GM23248 (cell line): ENCODE measurements around the gene DGAT2L6. TPM values are rescaled to one million over a fixed set of nuclear protein-coding genes. Genes with fewer than 3 reads are reported as not detected.

Source experiments
- DNase-seq: peaks from one replicate; pipeline ENCODE4 v3.0.0-alpha.2; 2015
- H2AFZ ChIP-seq: fragments of 200-600 bp; sonication (generic); 2 replicates; pipeline ENCODE4 v1.6.1; 2016; ENCODE audit warnings: antibody characterized with exemption
- H3F3A ChIP-seq: fragments of 200-600 bp; sonication (generic); 2 replicates; pipeline ENCODE4 v1.6.1; 2016; ENCODE audit warnings: mild to moderate bottlenecking, antibody characterized with exemption, mixed run types; ENCODE audit not compliant: insufficient read depth
- H3K27ac ChIP-seq: fragments of 200-600 bp; sonication (generic); 2 replicates; pipeline ENCODE4 v1.5.1; 2016; ENCODE audit warnings: mild to moderate bottlenecking
- H3K27me3 ChIP-seq: fragments of 200-600 bp; sonication (generic); replicated peaks from 2 replicates; pipeline ENCODE4 v1.6.1; 2016; ENCODE audit warnings: mild to moderate bottlenecking; ENCODE audit not compliant: insufficient read depth
- H3K36me3 ChIP-seq: fragments of 200-600 bp; sonication (generic); 2 replicates; pipeline ENCODE4 v1.6.1; 2016; ENCODE audit warnings: low read depth, mild to moderate bottlenecking
- H3K4me1 ChIP-seq: fragments of 200-600 bp; sonication (generic); 2 replicates; pipeline ENCODE4 v1.6.1; 2016; ENCODE audit warnings: mild to moderate bottlenecking; ENCODE audit not compliant: insufficient read depth
- H3K4me2 ChIP-seq: fragments of 200-600 bp; sonication (generic); one replicate; pipeline ENCODE4 v1.6.1; 2016; ENCODE audit warnings: mild to moderate bottlenecking; ENCODE audit not compliant: unreplicated experiment
- H3K4me3 ChIP-seq: fragments of 200-600 bp; sonication (generic); 2 replicates; pipeline ENCODE4 v1.5.1; 2016; ENCODE audit warnings: mild to moderate bottlenecking
- H3K79me2 ChIP-seq: fragments of 200-600 bp; sonication (generic); 2 replicates; pipeline ENCODE4 v1.6.1; 2016; ENCODE audit warnings: mild to moderate bottlenecking; ENCODE audit not compliant: insufficient read depth
- H3K9ac ChIP-seq: fragments of 200-600 bp; sonication (generic); 2 replicates; pipeline ENCODE4 v1.6.1; 2016; ENCODE audit warnings: mild to moderate bottlenecking
- H3K9me2 ChIP-seq: fragments of 200-600 bp; sonication (generic); 2 replicates; pipeline ENCODE4 v1.6.1; 2016; ENCODE audit warnings: mixed run types, mild to moderate bottlenecking, moderate library complexity; ENCODE audit not compliant: insufficient read depth
- H3K9me3 ChIP-seq: fragments of 200-600 bp; sonication (generic); one replicate; pipeline ENCODE4 v1.6.1; 2017; ENCODE audit warnings: low read depth
- H4K20me1 ChIP-seq: fragments of 200-600 bp; sonication (generic); 2 replicates; pipeline ENCODE4 v1.6.0; 2016; ENCODE audit not compliant: insufficient read depth
- EZH2 ChIP-seq: fragments of 200-600 bp; sonication (generic); IDR thresholded peaks from 2 replicates; pipeline ENCODE4 v1.6.1; 2018; ENCODE audit warnings: antibody characterized with exemption, mild to moderate bottlenecking; ENCODE audit not compliant: insufficient read depth, poor library complexity, severe bottlenecking
- EZH2phosphoT487 ChIP-seq: fragments of 200-600 bp; sonication (generic); IDR thresholded peaks from 2 replicates; pipeline ENCODE4 v1.6.1; 2018; ENCODE audit warnings: antibody characterized with exemption, moderate library complexity, mild to moderate bottlenecking, low read depth; ENCODE audit not compliant: insufficient read depth
- WGBS, 2 experiments: methylation state at CpG; one replicate each; pipeline ENCODE4 v1.1.6; 2015 to 2017; ENCODE audit warnings: low lambda C conversion rate in 2 of 2, low coverage in 1 of 2; ENCODE audit errors: missing lambda C conversion rate in 2 of 2; 5-methylcytosine and 5-hydroxymethylcytosine counted together
- in situ Hi-C: fragments of 300-500 bp; cut with MboI; formaldehyde crosslinking; loops from 2 replicates; pipeline ENCODE4 v1.15.0; 2020
- polyA plus RNA-seq: library from polyadenylated mRNA; unstranded; fragments of >200 nt; fragmentation: Nextera tagmentation; extraction: Ambion mirVana; gene quantifications from 2 replicates; pipeline ENCODE4 v1.2.1, GENCODE V29; 2016
- total RNA-seq: library from RNA; depleted of rRNA; stranded (reverse); fragments of >200 nt; shearing (Covaris generic); gene quantifications from 2 replicates; pipeline ENCODE4 v1.2.3, GENCODE V29; 2014

The DGAT2L6 gene
- total and polyA plus RNA-seq, 2 experiments from 2014 or later, result not detected

DNA sequence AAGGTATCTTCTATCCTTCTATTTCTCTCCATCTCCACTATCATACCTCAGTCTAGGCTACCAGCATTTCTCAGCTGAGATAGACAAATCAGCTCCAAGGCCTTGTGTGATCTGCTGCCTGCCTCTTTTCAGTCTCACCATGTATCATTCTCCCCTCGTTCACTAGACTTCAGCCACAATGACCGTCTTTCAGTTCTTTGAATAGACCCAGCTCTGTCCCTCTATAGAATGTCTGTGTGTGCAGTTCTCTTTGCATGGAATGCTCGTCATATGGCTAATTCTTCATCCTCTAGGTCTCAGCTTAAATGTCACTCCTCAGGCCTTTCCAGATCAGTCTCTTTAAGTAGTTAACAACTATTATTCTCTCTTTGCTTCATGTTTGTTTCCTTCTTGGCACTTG is 37.5 kb upstream of the DGAT2L6 start:
- H3K79me2 ChIP-seq, result peaks cover 16% of the 10 kb centered on the region
- WGBS, 2 experiments, result 96 to 100% methylated on average over 3 of the region's 3 CpGs
- 0 out of 2 replicates have a peak, but pooled peaks cover 6% of the 10 kb centered on the region for H3K4me1 ChIP-seq
- no peak for DNase-seq
- TF ChIP-seq EZH2 (no peak), EZH2phosphoT487 (no peak)
- no peak overlapping the region for H2AFZ ChIP-seq
- H3K9me3 ChIP-seq, result no peaks in the 10 kb centered on the region
- no peak overlapping the region for H3K4me2 ChIP-seq
- H3K9me2 ChIP-seq, result no peaks in the 10 kb centered on the region
- H3F3A ChIP-seq, result no peaks in the 10 kb centered on the region
- no peak overlapping the region for H3K9ac ChIP-seq
- H3K4me3 ChIP-seq, result no peak overlapping the region
- no peak overlapping the region for H3K27ac ChIP-seq
- no peaks in the 10 kb centered on the region for H3K27me3 ChIP-seq
- H3K36me3 ChIP-seq, result no peaks in the 10 kb centered on the region
- H4K20me1 ChIP-seq, result no peaks in the 10 kb centered on the region
- in situ Hi-C loops, result no loop called here

DNA sequence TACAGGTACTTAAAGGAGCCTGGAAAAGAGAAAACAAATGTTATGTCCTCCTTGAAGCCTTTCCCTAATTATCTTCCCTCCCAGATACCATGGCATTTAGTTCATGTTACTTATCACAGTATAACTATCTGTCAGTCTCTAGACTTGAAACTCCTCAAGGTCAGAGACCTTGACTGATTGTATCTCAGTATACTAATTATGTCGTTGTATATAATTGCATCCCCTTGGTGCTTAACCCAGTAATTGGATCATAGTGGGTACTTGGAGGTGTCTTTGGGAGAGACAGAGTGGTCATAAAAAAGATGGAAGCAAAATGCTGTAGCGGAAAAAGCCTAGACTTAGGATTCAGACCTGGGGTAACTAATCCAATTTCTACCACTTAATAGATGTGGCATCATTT is 35.9 kb upstream of the DGAT2L6 start:
- Histone ChIP-seq H3K9ac (no peak overlapping the region), H3K9me3 (no peaks in the 10 kb centered on the region), H3K36me3 (no peaks in the 10 kb centered on the region), H3K9me2 (no peaks in the 10 kb centered on the region), H3K4me2 (no peak overlapping the region), H4K20me1 (no peaks in the 10 kb centered on the region), H3K4me1 (no peaks in the 10 kb centered on the region), H2AFZ (no peak overlapping the region), H3K79me2 (no peaks in the 10 kb centered on the region), H3K27me3 (no peaks in the 10 kb centered on the region), H3K27ac (no peak overlapping the region), H3F3A (no peaks in the 10 kb centered on the region), H3K4me3 (no peak overlapping the region)
- DNase-seq, result no peak
- TF ChIP-seq EZH2phosphoT487 (no peak), EZH2 (no peak)
- WGBS, 2 experiments, result 94 to 96% methylated on average over 2 of the region's 2 CpGs
- in situ Hi-C loops, result no loop called here

GRCh38 chrX:70166601-70167590 is 10.4 kb upstream of the DGAT2L6 start:
- Histone ChIP-seq H3F3A (peaks cover 26% of the 10 kb centered on the region; the same call in 1 of the 2 replicates), H2AFZ (no peak overlapping the region), H3K27me3 (no peaks in the 10 kb centered on the region), H3K9me3 (no peaks in the 10 kb centered on the region), H3K27ac (peak overlapping the region; percentile 75), H3K79me2 (no peaks in the 10 kb centered on the region), H3K9me2 (no peaks in the 10 kb centered on the region), H3K4me2 (peak overlapping the region; percentile 53), H3K36me3 (peaks cover 4% of the 10 kb centered on the region; the same call in 1 of the 2 replicates), H4K20me1 (no peaks in the 10 kb centered on the region), H3K9ac (0 out of 2 replicates have a peak overlapping the region, but pooled peaks have one; percentile 5), H3K4me1 (peaks cover 24% of the 10 kb centered on the region), H3K4me3 (no peak overlapping the region)
- TF ChIP-seq EZH2phosphoT487 (no peak), EZH2 (no peak)
- in situ Hi-C loops, result no loop called here
- WGBS, 2 experiments, result 67 to 73% methylated on average over 13 to 19 of the region's 19 CpGs
- peak; percentile 75 for DNase-seq

- Histone ChIP-seq H3K4me3 (peak overlapping the region; percentile 39), H3K9ac (peak overlapping the region; percentile 29; the same call in 1 of the 2 replicates)
- TF ChIP-seq EZH2 (no peak), EZH2phosphoT487 (no peak)
Measured at GRCh38 chrX:70168238-70169188, 8.8 kb upstream of the DGAT2L6 start.

More at GRCh38 chrX:70168238-70169188, 8.8 kb upstream of the DGAT2L6 start:
- Histone ChIP-seq H4K20me1 (no peaks in the 10 kb centered on the region), H3K27ac (peak overlapping the region; percentile 75), H3K79me2 (no peaks in the 10 kb centered on the region), H3K27me3 (no peaks in the 10 kb centered on the region), H3K4me2 (peak overlapping the region; percentile 53), H2AFZ (peak overlapping the region; percentile 89), H3K9me2 (no peaks in the 10 kb centered on the region), H3F3A (peaks cover 32% of the 10 kb centered on the region; the same call in 1 of the 2 replicates), H3K4me1 (peaks cover 27% of the 10 kb centered on the region), H3K9me3 (no peaks in the 10 kb centered on the region), H3K36me3 (no peaks in the 10 kb centered on the region)
- in situ Hi-C loops, result no loop called here
- peak; percentile 72 for DNase-seq
- 11 to 19% methylated on average over 7 to 11 of the region's 11 CpGs for WGBS, 2 experiments
